Coronary artery (tissue), 2 donors: ENCODE measurements around the gene KAT8.
A peak's percentile ranks its signal among the peaks of the same experiment; 100 is the strongest.

Experiments
- DNase-seq: peaks from one replicate; pipeline ENCODE4 v3.0.0-alpha.2; 2017; ENCODE audit warnings: low spot score
- H3K27ac ChIP-seq, 2 donors: fragments of 200-600 bp; sonication (generic); one replicate each; pipeline ENCODE4 v1.5.1; 2016 to 2019
- H3K4me3 ChIP-seq: fragments of 200-600 bp; sonication (generic); 2 replicates; pipeline ENCODE4 v1.5.1; 2016; ENCODE audit warnings: mild to moderate bottlenecking, moderate library complexity
- TF ChIP-seq, protein P1 (sequence below): fragments of 200-600 bp; sonication (generic); IDR thresholded peaks from one replicate; pipeline ENCODE4 v1.5.1; 2019; ENCODE audit warnings: antibody characterized with exemption

Gene KAT8

DNA sequence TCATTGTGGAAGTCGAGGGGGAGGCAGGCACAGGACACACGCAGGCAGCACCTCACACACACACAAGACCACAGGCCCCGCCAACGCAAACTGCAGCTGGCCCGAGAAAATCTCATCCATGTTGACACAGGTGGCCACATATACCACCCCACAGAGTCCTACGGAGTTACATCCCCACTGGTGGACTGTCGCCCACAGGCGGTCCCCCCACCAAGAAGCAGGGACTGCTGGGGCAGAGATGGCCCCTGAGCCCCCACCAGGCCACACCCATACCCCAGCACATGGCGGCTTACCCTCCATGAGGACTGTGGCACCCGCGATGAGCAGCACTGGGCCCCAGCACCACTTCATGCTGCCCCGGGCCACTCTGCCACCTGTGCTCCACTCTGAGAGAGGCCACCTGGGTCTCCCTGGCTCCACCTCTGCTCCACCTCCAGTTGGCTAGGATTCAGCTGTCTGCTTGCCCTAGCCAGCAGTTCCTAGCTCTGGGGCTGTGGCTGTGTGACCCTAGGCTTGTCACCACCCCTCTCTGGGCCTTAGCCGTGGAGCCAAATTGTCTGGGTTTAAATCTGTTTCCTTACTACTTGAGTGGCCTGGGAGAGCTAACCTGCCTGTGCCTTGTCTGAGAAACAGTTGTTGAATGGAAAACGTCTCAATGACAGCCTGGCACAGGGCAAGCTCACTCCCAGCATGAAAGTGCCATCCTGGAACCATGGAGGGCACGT is 28.8 kb upstream of the KAT8 start, which contains the start of gene PRSS53:
Gene PRSS53, minus strand, starts transcription at position 485 of the 725 bp plus-strand sequence. Its CDS starts 134 bp downstream, at position 351.
- no peak for DNase-seq
- no peak within 1 kb of the TSS for H3K27ac ChIP-seq
- no peak within 1 kb of the TSS for H3K4me3 ChIP-seq
- TF ChIP-seq, protein P1, sequence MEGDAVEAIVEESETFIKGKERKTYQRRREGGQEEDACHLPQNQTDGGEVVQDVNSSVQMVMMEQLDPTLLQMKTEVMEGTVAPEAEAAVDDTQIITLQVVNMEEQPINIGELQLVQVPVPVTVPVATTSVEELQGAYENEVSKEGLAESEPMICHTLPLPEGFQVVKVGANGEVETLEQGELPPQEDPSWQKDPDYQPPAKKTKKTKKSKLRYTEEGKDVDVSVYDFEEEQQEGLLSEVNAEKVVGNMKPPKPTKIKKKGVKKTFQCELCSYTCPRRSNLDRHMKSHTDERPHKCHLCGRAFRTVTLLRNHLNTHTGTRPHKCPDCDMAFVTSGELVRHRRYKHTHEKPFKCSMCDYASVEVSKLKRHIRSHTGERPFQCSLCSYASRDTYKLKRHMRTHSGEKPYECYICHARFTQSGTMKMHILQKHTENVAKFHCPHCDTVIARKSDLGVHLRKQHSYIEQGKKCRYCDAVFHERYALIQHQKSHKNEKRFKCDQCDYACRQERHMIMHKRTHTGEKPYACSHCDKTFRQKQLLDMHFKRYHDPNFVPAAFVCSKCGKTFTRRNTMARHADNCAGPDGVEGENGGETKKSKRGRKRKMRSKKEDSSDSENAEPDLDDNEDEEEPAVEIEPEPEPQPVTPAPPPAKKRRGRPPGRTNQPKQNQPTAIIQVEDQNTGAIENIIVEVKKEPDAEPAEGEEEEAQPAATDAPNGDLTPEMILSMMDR: no peak

DNA sequence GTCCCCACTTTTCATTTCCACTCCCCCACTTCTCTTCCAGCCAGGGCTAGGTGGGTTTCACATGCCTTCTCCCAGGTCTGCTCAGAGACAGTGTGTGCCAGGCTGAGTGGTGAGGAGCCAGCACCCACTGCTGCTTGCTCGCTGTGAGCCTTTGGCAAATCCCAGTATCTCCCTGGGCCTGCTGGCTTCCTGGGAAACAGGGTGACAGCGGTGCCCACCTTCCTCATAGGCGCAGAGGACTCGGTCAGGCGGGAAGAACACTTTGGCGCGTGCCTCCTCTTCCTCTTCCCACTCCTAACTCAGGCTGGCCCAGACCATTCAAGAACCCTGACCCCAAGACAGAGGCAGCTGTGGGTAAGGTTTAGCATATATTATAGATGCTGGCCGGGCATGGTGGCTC is 28.3 kb upstream of the KAT8 start:
- H3K27ac ChIP-seq: no peak overlapping the region
- no peak for DNase-seq
- H3K4me3 ChIP-seq: no peak overlapping the region
- TF ChIP-seq, protein P1: no peak

DNA sequence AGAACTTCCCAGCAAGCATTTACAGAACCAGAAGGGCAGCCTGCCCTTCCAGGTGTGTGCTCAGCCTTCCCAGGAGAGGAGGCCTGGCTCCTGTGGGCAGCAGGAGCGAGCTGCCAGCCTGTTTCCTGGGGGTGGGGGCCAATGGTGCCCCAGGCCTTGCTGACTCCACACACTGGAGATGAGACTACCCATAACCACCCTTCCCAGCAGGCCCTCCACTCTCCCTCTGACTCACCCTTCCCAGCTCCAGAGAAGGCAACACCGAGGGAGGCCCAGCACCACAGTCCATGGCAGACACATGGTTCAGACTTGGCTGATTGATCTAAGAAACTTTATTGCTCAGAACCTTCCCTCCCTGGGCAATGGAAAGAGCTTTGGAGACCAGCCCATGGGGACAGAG is 26.9 kb upstream of the KAT8 start:
- H3K27ac ChIP-seq: no peak overlapping the region
- TF ChIP-seq, protein P1: no peak
- no peak for DNase-seq
- H3K4me3 ChIP-seq: no peak overlapping the region

DNA sequence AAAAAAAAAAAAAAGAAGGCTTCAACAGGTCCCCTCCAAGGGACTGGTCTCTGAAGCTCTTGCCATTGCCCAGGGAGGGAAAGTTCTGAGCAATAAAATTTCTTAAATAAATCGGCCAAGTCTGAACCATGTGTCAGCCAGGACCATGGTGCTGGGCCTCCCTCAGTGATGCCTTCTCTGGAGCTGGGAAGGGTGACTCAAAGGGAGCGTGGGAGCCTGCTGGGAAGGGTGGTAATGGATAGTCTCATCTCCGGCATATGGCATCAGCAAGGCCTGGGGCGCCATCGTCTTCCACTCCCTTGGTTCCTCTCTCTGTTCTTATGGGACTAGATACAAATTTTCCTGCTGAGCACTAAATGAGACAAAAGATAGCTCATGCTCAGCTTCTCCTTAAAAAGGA is 25.1 kb upstream of the KAT8 start:
- TF ChIP-seq, protein P1: no peak
- Histone ChIP-seq H3K4me3 (no peak overlapping the region), H3K27ac (no peak overlapping the region)
- DNase-seq: no peak

DNA sequence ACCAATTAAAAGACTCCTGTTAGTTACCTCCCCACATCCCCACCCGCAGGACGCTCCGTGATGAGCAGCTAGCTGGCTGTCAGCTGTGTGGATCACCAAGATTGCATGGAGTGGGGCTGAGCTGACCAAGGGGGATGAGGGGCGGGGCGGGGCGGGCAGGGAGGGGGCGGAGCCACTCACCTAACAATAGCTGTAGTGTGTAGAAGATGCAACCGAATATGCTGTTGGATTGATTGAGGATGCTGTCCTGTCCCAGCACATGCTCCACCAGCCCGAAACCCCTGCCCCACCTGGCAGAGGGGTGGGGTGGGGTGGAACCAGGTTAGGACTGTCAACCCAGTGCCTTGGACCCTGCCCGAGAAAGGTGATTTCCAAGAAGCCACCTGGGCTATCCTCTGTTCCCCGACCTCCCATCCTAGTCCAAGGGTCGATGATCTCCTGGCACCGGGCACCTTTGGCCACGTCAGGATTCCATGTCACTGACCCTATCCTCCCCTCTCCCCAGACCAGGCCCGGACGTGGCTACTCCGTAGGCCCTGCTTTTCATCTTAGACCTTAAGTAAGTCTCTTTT is 24.2 kb upstream of the KAT8 start:
- peak overlapping the region in 1 of 2 donors; percentile 40 for H3K27ac ChIP-seq
- H3K4me3 ChIP-seq: peak overlapping the region; percentile 93
- no peak for DNase-seq
- TF ChIP-seq, protein P1: no peak

DNA sequence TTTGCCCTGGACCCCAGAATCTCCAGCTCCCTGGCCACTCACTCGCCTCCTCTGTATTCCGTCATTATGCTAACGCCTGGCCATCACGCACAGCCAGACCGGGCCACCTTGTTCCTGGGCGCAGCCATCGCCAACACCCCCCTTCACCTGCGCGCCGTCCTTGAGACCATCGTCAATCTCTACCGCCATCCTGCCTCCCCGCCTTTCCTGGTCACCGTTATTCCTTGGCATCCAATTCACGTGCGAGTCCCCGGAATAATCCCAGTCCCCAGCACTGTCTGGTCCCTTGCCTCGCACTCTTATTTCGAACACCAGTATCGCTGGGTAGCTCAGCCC is 23.4 kb upstream of the KAT8 start:
- no peak for DNase-seq
- peak overlapping the region; percentile 77 to 94 for H3K27ac ChIP-seq
- H3K4me3 ChIP-seq: peak overlapping the region; percentile 93
- TF ChIP-seq, protein P1: no peak
